Thyroid gland (tissue), 4 donors: Measurements from ENCODE around the gene SLC35E1.

Experiments used
- POLR2A ChIP-seq, 2 donors: fragments of 450-650 bp; IDR thresholded peaks; one replicate each; pipeline ENCODE4 v1.6.1; 2017; ENCODE audit warnings: antibody characterized with exemption in 2 of 2, mild to moderate bottlenecking in 2 of 2, moderate library complexity in 1 of 2
- TF ChIP-seq, protein P1 (sequence below), 6 experiments: fragments of 200-600 bp in 3 of 6; fragments of 450-650 bp in 3 of 6; sonication (generic) in 3 of 6; IDR thresholded peaks; one replicate each; pipeline ENCODE4 v1.5.1; 2016 to 2019; ENCODE audit warnings: antibody characterized with exemption in 6 of 6, mild to moderate bottlenecking in 2 of 6, inconsistent platforms in 1 of 6, moderate library complexity in 1 of 6

DNA sequence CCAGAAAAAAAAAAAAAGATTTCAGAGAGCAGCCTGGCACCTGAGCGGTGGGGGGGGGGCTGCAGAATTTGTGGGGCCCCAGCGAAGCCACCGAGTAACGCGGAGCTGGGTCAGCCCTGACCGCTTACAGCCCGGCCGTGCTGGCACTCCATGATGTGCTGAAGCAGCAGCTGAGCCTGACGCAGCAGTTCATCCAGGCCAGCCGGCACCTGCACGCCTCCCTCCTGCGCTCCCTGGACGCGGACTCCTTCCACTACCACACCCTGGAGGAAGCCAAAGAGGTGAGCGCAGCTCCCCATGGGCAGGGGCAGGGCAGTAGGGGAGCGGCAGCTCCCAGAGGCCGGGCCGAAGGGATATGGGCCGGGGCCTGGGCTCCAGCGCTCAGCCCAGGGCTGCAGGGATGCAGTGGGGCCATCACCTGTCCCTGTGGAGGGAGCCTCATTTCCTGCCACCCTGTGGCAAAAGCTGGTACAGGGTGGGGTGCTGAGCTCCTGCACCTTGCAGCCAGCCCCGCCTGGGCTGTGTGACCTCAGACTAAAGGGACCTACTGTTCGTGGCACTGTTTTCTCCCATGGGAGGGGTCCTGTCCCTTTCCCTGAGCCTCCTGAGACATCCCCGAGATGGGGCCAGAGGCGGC, 57.7 kb downstream of the SLC35E1 start:
- TF ChIP-seq POLR2A (IDR thresholded peaks at IDR 0.05): no peak
- TF ChIP-seq, protein P1, sequence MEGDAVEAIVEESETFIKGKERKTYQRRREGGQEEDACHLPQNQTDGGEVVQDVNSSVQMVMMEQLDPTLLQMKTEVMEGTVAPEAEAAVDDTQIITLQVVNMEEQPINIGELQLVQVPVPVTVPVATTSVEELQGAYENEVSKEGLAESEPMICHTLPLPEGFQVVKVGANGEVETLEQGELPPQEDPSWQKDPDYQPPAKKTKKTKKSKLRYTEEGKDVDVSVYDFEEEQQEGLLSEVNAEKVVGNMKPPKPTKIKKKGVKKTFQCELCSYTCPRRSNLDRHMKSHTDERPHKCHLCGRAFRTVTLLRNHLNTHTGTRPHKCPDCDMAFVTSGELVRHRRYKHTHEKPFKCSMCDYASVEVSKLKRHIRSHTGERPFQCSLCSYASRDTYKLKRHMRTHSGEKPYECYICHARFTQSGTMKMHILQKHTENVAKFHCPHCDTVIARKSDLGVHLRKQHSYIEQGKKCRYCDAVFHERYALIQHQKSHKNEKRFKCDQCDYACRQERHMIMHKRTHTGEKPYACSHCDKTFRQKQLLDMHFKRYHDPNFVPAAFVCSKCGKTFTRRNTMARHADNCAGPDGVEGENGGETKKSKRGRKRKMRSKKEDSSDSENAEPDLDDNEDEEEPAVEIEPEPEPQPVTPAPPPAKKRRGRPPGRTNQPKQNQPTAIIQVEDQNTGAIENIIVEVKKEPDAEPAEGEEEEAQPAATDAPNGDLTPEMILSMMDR (IDR thresholded peaks at IDR 0.05): no peak
